Vagina (tissue), 2 donors: ENCODE measurements around the gene ADAMTS2.

Experiments
- POLR2A ChIP-seq, 2 donors: fragments of 450-650 bp; IDR thresholded peaks; one replicate each; pipeline ENCODE4 v1.6.1; 2017; ENCODE audit warnings: antibody characterized with exemption in 2 of 2, mild to moderate bottlenecking in 2 of 2, moderate library complexity in 2 of 2
- POLR2AphosphoS5 ChIP-seq, 2 donors: sonication (generic); formaldehyde crosslinking; IDR thresholded peaks; one replicate each; pipeline ENCODE4 v1.9.0; 2017; ENCODE audit warnings: antibody characterized with exemption in 2 of 2, mild to moderate bottlenecking in 2 of 2, low read depth in 1 of 2; ENCODE audit not compliant: insufficient read depth in 1 of 2
- TF ChIP-seq, protein P1 (sequence below), 3 experiments: fragments of 450-650 bp in 2 of 3; fragments of 200-600 bp in 1 of 3; sonication (generic) in 1 of 3; IDR thresholded peaks; one replicate each; pipeline ENCODE4 v1.5.1; 2017 to 2019; ENCODE audit warnings: antibody characterized with exemption in 3 of 3, mild to moderate bottlenecking in 2 of 3, moderate library complexity in 2 of 3

DNA sequence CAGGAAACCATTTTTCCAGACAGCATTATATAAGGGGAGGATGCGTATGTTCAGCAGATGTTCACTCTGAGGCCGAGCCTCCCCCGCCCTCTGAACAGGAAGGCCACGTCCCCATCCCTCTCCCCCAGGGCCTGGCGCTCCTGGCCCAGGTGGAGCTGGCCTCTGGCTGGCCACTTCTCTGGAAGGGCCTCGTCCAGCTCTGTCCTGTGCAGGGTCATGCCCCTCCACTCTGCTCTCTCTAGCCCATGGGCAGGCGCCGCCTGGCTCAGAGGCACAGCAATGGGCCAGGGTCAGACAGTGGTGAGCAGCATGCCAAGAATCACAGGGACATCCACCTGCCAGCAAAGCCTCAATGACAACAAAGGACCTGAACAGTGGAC, 34.2 kb downstream of the ADAMTS2 start:
- TF ChIP-seq POLR2A (IDR thresholded peaks at IDR 0.05): no peak
- TF ChIP-seq, protein P1, sequence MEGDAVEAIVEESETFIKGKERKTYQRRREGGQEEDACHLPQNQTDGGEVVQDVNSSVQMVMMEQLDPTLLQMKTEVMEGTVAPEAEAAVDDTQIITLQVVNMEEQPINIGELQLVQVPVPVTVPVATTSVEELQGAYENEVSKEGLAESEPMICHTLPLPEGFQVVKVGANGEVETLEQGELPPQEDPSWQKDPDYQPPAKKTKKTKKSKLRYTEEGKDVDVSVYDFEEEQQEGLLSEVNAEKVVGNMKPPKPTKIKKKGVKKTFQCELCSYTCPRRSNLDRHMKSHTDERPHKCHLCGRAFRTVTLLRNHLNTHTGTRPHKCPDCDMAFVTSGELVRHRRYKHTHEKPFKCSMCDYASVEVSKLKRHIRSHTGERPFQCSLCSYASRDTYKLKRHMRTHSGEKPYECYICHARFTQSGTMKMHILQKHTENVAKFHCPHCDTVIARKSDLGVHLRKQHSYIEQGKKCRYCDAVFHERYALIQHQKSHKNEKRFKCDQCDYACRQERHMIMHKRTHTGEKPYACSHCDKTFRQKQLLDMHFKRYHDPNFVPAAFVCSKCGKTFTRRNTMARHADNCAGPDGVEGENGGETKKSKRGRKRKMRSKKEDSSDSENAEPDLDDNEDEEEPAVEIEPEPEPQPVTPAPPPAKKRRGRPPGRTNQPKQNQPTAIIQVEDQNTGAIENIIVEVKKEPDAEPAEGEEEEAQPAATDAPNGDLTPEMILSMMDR (IDR thresholded peaks at IDR 0.05): no peak
- TF ChIP-seq POLR2AphosphoS5 (IDR thresholded peaks at IDR 0.05; ENCODE audit: insufficient read depth in 1 of 2, low read depth in 1 of 2): no peak
